ENCODE results near the gene SNX14.

DNA sequence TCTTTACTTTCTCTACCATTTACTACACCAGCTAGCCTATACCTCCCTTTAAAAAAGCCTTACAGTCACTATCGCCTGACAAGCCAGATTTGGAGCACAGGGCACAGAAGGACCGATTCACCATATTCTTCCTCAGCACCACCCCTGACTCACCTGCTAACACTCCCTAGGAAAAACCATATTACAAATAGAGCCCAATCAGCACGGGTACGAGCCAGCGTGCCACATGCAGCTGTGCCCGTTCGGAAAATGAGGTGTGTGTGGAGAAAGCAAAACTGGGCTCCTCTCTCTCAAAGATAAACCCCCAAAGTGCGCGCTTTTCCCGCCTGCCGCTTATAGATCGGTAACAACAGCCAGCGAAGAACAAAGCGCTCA lies 47.9 kb upstream of the SNX14 start:
- TF ChIP-seq, protein P1, sequence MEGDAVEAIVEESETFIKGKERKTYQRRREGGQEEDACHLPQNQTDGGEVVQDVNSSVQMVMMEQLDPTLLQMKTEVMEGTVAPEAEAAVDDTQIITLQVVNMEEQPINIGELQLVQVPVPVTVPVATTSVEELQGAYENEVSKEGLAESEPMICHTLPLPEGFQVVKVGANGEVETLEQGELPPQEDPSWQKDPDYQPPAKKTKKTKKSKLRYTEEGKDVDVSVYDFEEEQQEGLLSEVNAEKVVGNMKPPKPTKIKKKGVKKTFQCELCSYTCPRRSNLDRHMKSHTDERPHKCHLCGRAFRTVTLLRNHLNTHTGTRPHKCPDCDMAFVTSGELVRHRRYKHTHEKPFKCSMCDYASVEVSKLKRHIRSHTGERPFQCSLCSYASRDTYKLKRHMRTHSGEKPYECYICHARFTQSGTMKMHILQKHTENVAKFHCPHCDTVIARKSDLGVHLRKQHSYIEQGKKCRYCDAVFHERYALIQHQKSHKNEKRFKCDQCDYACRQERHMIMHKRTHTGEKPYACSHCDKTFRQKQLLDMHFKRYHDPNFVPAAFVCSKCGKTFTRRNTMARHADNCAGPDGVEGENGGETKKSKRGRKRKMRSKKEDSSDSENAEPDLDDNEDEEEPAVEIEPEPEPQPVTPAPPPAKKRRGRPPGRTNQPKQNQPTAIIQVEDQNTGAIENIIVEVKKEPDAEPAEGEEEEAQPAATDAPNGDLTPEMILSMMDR (IDR thresholded peaks at IDR 0.05; ENCODE audit: extremely low read depth in 1 of 2, insufficient read depth in 1 of 2, low read depth in 1 of 2, low read length in 2 of 2): no peak
- TF ChIP-seq, protein P2, sequence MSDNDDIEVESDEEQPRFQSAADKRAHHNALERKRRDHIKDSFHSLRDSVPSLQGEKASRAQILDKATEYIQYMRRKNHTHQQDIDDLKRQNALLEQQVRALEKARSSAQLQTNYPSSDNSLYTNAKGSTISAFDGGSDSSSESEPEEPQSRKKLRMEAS (IDR thresholded peaks at IDR 0.05; ENCODE audit: insufficient read depth, insufficient read length): no peak

Measured in endothelial cell of umbilical vein (primary cell).